Gastroesophageal sphincter (tissue), 4 donors: Measurements from ENCODE around the gene ZNF600. TPM values are rescaled to one million over a fixed set of nuclear protein-coding genes. Genes with fewer than 3 reads are reported as not detected.
A peak's percentile ranks its signal among the peaks of the same experiment; 100 is the strongest.
"Not testable (repeated sequence)": the region's sequence is repeated elsewhere in the genome, so short reads cannot be mapped to it uniquely, and the experiment has no call there.

Source experiments
- ATAC-seq: fragments of 150-250 bp; one replicate; pipeline ENCODE4 v1.9.1; 2016; ENCODE audit warnings: mild to moderate bottlenecking, moderate library complexity
- H3K27ac ChIP-seq, 4 donors: fragments of 200-600 bp; sonication (generic) in 3 of 4; 1 replicate in 3 of 4; 2 replicates in 1 of 4; pipeline ENCODE4 v1.5.1; 2016 to 2019
- H3K27me3 ChIP-seq: fragments of 200-600 bp; sonication (generic); one replicate; pipeline ENCODE4 v1.5.1; 2019
- H3K36me3 ChIP-seq, 2 donors: fragments of 200-600 bp; sonication (generic); one replicate each; pipeline ENCODE4 v1.5.1; 2019; ENCODE audit warnings: control low read depth in 1 of 2
- H3K4me1 ChIP-seq, 3 donors: fragments of 200-600 bp; sonication (generic); 1 replicate in 2 of 3; 2 replicates in 1 of 3; pipeline ENCODE4 v1.5.1; 2016 to 2019; ENCODE audit warnings: control low read depth in 2 of 3
- H3K4me3 ChIP-seq, 2 donors: fragments of 200-600 bp; sonication (generic); one replicate each; pipeline ENCODE4 v1.5.1; 2019; ENCODE audit warnings: mild to moderate bottlenecking in 1 of 2, moderate library complexity in 1 of 2
- H3K9me3 ChIP-seq, 3 donors: fragments of 200-600 bp; sonication (generic); one replicate each; pipeline ENCODE4 v1.5.1; 2017 to 2019; ENCODE audit warnings: control low read depth in 2 of 3
- EP300 ChIP-seq: sonication (generic); formaldehyde crosslinking; IDR thresholded peaks from one replicate; pipeline ENCODE4 v1.6.1; 2017; ENCODE audit warnings: antibody characterized with exemption, mild to moderate bottlenecking
- POLR2A ChIP-seq, 2 donors: fragments of 450-650 bp; IDR thresholded peaks; one replicate each; pipeline ENCODE4 v1.6.1; 2017; ENCODE audit warnings: antibody characterized with exemption in 2 of 2, mild to moderate bottlenecking in 2 of 2, moderate library complexity in 1 of 2
- POLR2AphosphoS5 ChIP-seq: sonication (generic); formaldehyde crosslinking; IDR thresholded peaks from one replicate; pipeline ENCODE4 v1.6.1; 2017; ENCODE audit warnings: antibody characterized with exemption
- WGBS, 2 donors: methylation state at CpG; one replicate each; pipeline ENCODE4 v1.1.5; 2018; ENCODE audit warnings: low coverage in 1 of 2; 5-methylcytosine and 5-hydroxymethylcytosine counted together
- total RNA-seq, 4 donors: library from RNA; depleted of rRNA; stranded (reverse); fragments of >200 nt; gene quantifications; one replicate each; pipeline ENCODE4 v1.1.0, GENCODE V29; 2016
- TF ChIP-seq, protein P1 (sequence below), 4 experiments: fragments of 200-600 bp in 2 of 4; fragments of 450-650 bp in 2 of 4; sonication (generic) in 1 of 4; IDR thresholded peaks; one replicate each; pipeline ENCODE4 v1.5.1; 2017 to 2019; ENCODE audit warnings: antibody characterized with exemption in 4 of 4, mild to moderate bottlenecking in 2 of 4, moderate library complexity in 2 of 4

ZNF600 gene
- total RNA-seq, 4 donors from 2014 or later, result 3.2 to 10.9 (median 6.6) TPM

- Histone ChIP-seq H3K36me3 (peaks cover 0 to 19% of the 10 kb centered on the region in 2 donors), H3K4me1 (peaks cover 0 to 13% (median 0%) of the 10 kb centered on the region in 3 donors), H3K27ac (peak within 1 kb of the TSS; percentile 19 to 85 (median 73)), H3K4me3 (peak within 1 kb of the TSS; percentile 63)
- 0 to 1% methylated on average over 11 to 17 of the region's 44 CpGs for WGBS, 2 donors
- TF ChIP-seq, protein P1, sequence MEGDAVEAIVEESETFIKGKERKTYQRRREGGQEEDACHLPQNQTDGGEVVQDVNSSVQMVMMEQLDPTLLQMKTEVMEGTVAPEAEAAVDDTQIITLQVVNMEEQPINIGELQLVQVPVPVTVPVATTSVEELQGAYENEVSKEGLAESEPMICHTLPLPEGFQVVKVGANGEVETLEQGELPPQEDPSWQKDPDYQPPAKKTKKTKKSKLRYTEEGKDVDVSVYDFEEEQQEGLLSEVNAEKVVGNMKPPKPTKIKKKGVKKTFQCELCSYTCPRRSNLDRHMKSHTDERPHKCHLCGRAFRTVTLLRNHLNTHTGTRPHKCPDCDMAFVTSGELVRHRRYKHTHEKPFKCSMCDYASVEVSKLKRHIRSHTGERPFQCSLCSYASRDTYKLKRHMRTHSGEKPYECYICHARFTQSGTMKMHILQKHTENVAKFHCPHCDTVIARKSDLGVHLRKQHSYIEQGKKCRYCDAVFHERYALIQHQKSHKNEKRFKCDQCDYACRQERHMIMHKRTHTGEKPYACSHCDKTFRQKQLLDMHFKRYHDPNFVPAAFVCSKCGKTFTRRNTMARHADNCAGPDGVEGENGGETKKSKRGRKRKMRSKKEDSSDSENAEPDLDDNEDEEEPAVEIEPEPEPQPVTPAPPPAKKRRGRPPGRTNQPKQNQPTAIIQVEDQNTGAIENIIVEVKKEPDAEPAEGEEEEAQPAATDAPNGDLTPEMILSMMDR (IDR thresholded peaks at IDR 0.05), result peak in 1 of 4 experiments; percentile 10
- ATAC-seq, result peak; percentile 100
- H3K27me3 ChIP-seq, H3K9me3 ChIP-seq: not testable (repeated sequence)
These were observed 34.8 kb upstream of the ZNF600 start, which contains the start of gene ZNF28 for GRCh38 chr19:52821204-52821960. Gene ZNF28 (minus strand): TSS chr19:52821633. CDS start chr19:52817958, 3,675 bp downstream.

- peak overlapping the region; percentile 63 for H3K4me3 ChIP-seq
- not testable (repeated sequence) for H3K27me3 ChIP-seq, H3K9me3 ChIP-seq
- peaks cover 0 to 27% of the 10 kb centered on the region in 2 donors for H3K36me3 ChIP-seq
- ATAC-seq, result peak; percentile 67
- H3K27ac ChIP-seq, result peak overlapping the region; percentile 19 to 85 (median 73)
- H3K4me1 ChIP-seq, result peaks cover 0 to 13% (median 0%) of the 10 kb centered on the region in 3 donors
- 9 to 11% methylated on average over 6 to 11 of the region's 19 CpGs for WGBS, 2 donors
These were observed 34.0 kb upstream of the ZNF600 start for GRCh38 chr19:52820472-52821203.

DNA sequence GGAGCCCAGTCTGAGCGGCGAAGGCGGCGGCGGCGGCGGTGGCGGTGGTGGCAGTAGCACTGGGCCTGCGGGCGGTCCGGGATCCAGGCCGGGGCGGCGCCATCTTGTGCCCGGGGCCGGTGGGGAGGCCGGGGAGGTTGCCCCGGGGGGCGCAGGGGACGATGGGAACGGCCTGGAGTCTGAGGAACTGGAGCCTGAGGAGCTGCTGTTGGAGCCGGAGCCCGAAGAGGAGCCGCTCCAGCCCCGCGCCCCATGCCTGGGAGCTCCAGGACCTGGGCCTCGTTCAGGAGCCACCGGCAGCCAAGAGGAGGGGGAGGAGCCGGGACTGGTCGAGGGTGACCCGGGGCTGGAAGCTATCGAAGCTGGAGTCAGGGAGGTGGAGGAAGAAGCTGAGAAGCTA lies 23.2 kb upstream of the ZNF600 start:
- no peak for ATAC-seq
- no peak overlapping the region for H3K4me3 ChIP-seq
- H3K4me1 ChIP-seq, result no peaks in the 10 kb centered on the region
- peaks cover 0 to 12% (median 0%) of the 10 kb centered on the region in 3 donors for H3K9me3 ChIP-seq
- peaks cover 0 to 69% of the 10 kb centered on the region in 2 donors for H3K36me3 ChIP-seq
- TF ChIP-seq POLR2AphosphoS5 (no peak), POLR2A (IDR thresholded peaks at IDR 0.05) (no peak), EP300 (no peak)
- TF ChIP-seq, protein P1 (IDR thresholded peaks at IDR 0.05), result no peak
- no peak overlapping the region for H3K27ac ChIP-seq
- no peaks in the 10 kb centered on the region for H3K27me3 ChIP-seq
- 91 to 95% methylated on average over 9 to 13 of the region's 32 CpGs for WGBS, 2 donors

GRCh38 chr19:52799950-52800640 lies 13.5 kb upstream of the ZNF600 start:
- H3K27me3 ChIP-seq, H3K27ac ChIP-seq, ATAC-seq, H3K4me1 ChIP-seq, H3K4me3 ChIP-seq: not testable (repeated sequence)
- Histone ChIP-seq H3K36me3 (peaks cover 13 to 55% of the 10 kb centered on the region in 2 donors), H3K9me3 (peaks cover 0 to 78% (median 3%) of the 10 kb centered on the region in 3 donors)
- WGBS, 2 donors, result 93 to 96% methylated on average over 9 of the region's 9 CpGs

DNA sequence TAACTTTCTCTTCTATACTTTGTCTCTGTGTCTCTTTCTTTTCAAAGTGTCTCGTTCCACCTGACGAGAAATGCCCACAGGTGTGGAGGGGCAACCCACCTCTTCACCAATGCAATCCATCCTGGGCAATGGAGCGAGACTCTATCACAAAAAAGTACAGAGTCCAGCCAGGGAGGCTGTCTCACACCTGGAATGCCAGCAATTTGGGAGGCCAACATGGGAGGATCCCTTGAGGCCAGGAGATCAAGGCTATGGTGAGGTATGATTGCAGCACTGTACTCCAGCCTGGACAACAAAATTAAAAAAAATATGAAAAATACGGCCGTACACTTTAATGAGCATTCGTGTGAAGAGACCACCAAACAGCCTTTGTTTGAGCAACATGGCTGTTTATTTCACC lies 2.8 kb upstream of the ZNF600 start:
- Histone ChIP-seq H3K27me3 (no peaks in the 10 kb centered on the region), H3K4me3 (no peak overlapping the region), H3K9me3 (no peaks in the 10 kb centered on the region), H3K4me1 (peaks cover 0 to 25% (median 0%) of the 10 kb centered on the region in 3 donors), H3K36me3 (no peaks in the 10 kb centered on the region), H3K27ac (no peak overlapping the region)
- 83 to 91% methylated on average over 4 to 5 of the region's 6 CpGs for WGBS, 2 donors
- TF ChIP-seq, protein P1 (IDR thresholded peaks at IDR 0.05), result no peak
- TF ChIP-seq EP300 (no peak), POLR2AphosphoS5 (no peak), POLR2A (IDR thresholded peaks at IDR 0.05) (no peak)
- no peak for ATAC-seq
